RWPE2 (cell line): ENCODE results near the gene BBS7.

Experiments used
- ATAC-seq: fragments of 200-7000 bp; cut with Tn5 transposase; 3 replicates; pipeline ENCODE4 v1.9.1; 2021; ENCODE audit warnings: low read depth
- DNase-seq: peaks from one replicate; pipeline ENCODE4 v3.0.0-alpha.2; 2020; ENCODE audit warnings: low spot score
- H3K27ac ChIP-seq: fragments of 450-650 bp; 2 replicates; pipeline ENCODE4 v1.5.1; 2017; ENCODE audit warnings: mild to moderate bottlenecking; ENCODE audit not compliant: poor library complexity, severe bottlenecking
- H3K27me3 ChIP-seq: fragments of 250-450 bp; sonication (Bioruptor Pico); 2 replicates; pipeline ENCODE4 v1.5.1; 2021; ENCODE audit warnings: mild to moderate bottlenecking, moderate library complexity; ENCODE audit not compliant: insufficient read depth, poor library complexity, severe bottlenecking
- H3K36me3 ChIP-seq: fragments of 250-450 bp; sonication (Bioruptor Pico); 2 replicates; pipeline ENCODE4 v1.5.1; 2020; ENCODE audit warnings: low read depth, mild to moderate bottlenecking, moderate library complexity
- H3K4me1 ChIP-seq: fragments of 250-450 bp; sonication (Bioruptor Pico); 2 replicates; pipeline ENCODE4 v1.5.1; 2021; ENCODE audit warnings: mild to moderate bottlenecking, moderate library complexity; ENCODE audit not compliant: insufficient read depth, poor library complexity, severe bottlenecking
- H3K4me3 ChIP-seq: fragments of 250-450 bp; sonication (Bioruptor Pico); 2 replicates; pipeline ENCODE4 v1.5.1; 2021; ENCODE audit warnings: mild to moderate bottlenecking, moderate library complexity; ENCODE audit not compliant: severe bottlenecking
- H3K9me3 ChIP-seq: fragments of 250-450 bp; sonication (Bioruptor Pico); 2 replicates; pipeline ENCODE4 v1.5.1; 2021; ENCODE audit warnings: mild to moderate bottlenecking, moderate library complexity; ENCODE audit not compliant: severe bottlenecking
- CTCF ChIP-seq: fragments of 450-650 bp; IDR thresholded peaks from one replicate; pipeline ENCODE4 v1.5.1; 2017; ENCODE audit warnings: mild to moderate bottlenecking, moderate library complexity; ENCODE audit not compliant: poor library complexity, severe bottlenecking

The BBS7 gene

GRCh38 chr4:121818215-121818614 lies 52.1 kb downstream of the BBS7 start:
- Histone ChIP-seq H3K36me3 (peaks cover 91% of the 10 kb centered on the region), H3K27me3 (no peaks in the 10 kb centered on the region), H3K9me3 (no peaks in the 10 kb centered on the region), H3K27ac (no peak overlapping the region), H3K4me3 (no peak overlapping the region), H3K4me1 (peaks cover 9% of the 10 kb centered on the region)
- no peak for DNase-seq
- ATAC-seq = no peak
- TF ChIP-seq CTCF = no peak

- TF ChIP-seq CTCF = no peak
- Histone ChIP-seq H3K36me3 (peaks cover 96% of the 10 kb centered on the region), H3K27ac (no peak overlapping the region), H3K4me1 (peaks cover 9% of the 10 kb centered on the region), H3K9me3 (no peaks in the 10 kb centered on the region), H3K27me3 (no peaks in the 10 kb centered on the region), H3K4me3 (no peak overlapping the region)
- DNase-seq (no peak), ATAC-seq (no peak)
Observed at GRCh38 chr4:121817701-121818100, 52.6 kb downstream of the BBS7 start.

- ATAC-seq (no peak), DNase-seq (no peak)
- Histone ChIP-seq H3K9me3 (no peaks in the 10 kb centered on the region), H3K36me3 (peaks cover 99% of the 10 kb centered on the region), H3K27ac (no peak overlapping the region), H3K4me1 (peaks cover 6% of the 10 kb centered on the region), H3K4me3 (no peak overlapping the region), H3K27me3 (no peaks in the 10 kb centered on the region)
- TF ChIP-seq CTCF = no peak
Observed at GRCh38 chr4:121817006-121817405, 53.3 kb downstream of the BBS7 start.

GRCh38 chr4:121814756-121815155 lies 55.5 kb downstream of the BBS7 start:
- Histone ChIP-seq H3K27me3 (no peaks in the 10 kb centered on the region), H3K27ac (no peak overlapping the region), H3K9me3 (no peaks in the 10 kb centered on the region), H3K4me1 (no peaks in the 10 kb centered on the region), H3K4me3 (no peak overlapping the region), H3K36me3 (peaks cover 100% of the 10 kb centered on the region)
- TF ChIP-seq CTCF = no peak
- no peak for ATAC-seq
- DNase-seq = no peak

GRCh38 chr4:121811122-121811521 lies 59.2 kb downstream of the BBS7 start:
- Histone ChIP-seq H3K27ac (no peak overlapping the region), H3K4me3 (no peak overlapping the region), H3K4me1 (no peaks in the 10 kb centered on the region), H3K36me3 (peaks cover 96% of the 10 kb centered on the region), H3K9me3 (no peaks in the 10 kb centered on the region), H3K27me3 (no peaks in the 10 kb centered on the region)
- DNase-seq = no peak
- TF ChIP-seq CTCF = no peak
- ATAC-seq = no peak
